ENCODE results near the gene NT5DC3.
"Not testable (repeated sequence)": the region's sequence is repeated elsewhere in the genome, so short reads cannot be mapped to it uniquely, and the experiment has no call there.

Gene NT5DC3

GRCh38 chr12:103855896-103856657 is 15.0 kb upstream of the NT5DC3 start:
- DNase-seq (ENCODE audit: low read depth, low spot score), result no peak

- no peak for DNase-seq (ENCODE audit: low read depth, low spot score)
Measured at GRCh38 chr12:103855036-103855712, 14.1 kb upstream of the NT5DC3 start.

- DNase-seq (ENCODE audit: low read depth, low spot score), result no peak
Measured at GRCh38 chr12:103854372-103854973, 13.4 kb upstream of the NT5DC3 start.

- DNase-seq (ENCODE audit: low read depth, low spot score), result no peak
Measured at GRCh38 chr12:103852498-103852997, 11.5 kb upstream of the NT5DC3 start.

- DNase-seq (ENCODE audit: low read depth, low spot score), result no peak
Measured at GRCh38 chr12:103851127-103851526, 10.1 kb upstream of the NT5DC3 start.

GRCh38 chr12:103850429-103850828 is 9.4 kb upstream of the NT5DC3 start:
- no peak for DNase-seq (ENCODE audit: low read depth, low spot score)

- no peak for DNase-seq (ENCODE audit: low read depth, low spot score)
Measured at GRCh38 chr12:103848917-103849491, 8.0 kb upstream of the NT5DC3 start.

- no peak for DNase-seq (ENCODE audit: low read depth, low spot score)
Measured at GRCh38 chr12:103848143-103848542, 7.1 kb upstream of the NT5DC3 start.

- no peak for DNase-seq (ENCODE audit: low read depth, low spot score)
Measured at GRCh38 chr12:103846415-103846814, 5.4 kb upstream of the NT5DC3 start.

GRCh38 chr12:103844305-103844704 is 3.3 kb upstream of the NT5DC3 start:
- DNase-seq (ENCODE audit: low read depth, low spot score), result no peak

- DNase-seq (ENCODE audit: low read depth, low spot score), result no peak
Measured at GRCh38 chr12:103841690-103842584, 903 bp upstream of the NT5DC3 start.

- DNase-seq (ENCODE audit: low read depth, low spot score), result no peak
Measured at GRCh38 chr12:103840462-103840875, 565 bp downstream of the NT5DC3 start.

GRCh38 chr12:103839609-103840461 is 1.2 kb downstream of the NT5DC3 start:
- DNase-seq (ENCODE audit: low read depth, low spot score), result no peak

- DNase-seq (ENCODE audit: low read depth, low spot score), result no peak
Measured at GRCh38 chr12:103839103-103839502, 1.9 kb downstream of the NT5DC3 start.

- no peak for DNase-seq (ENCODE audit: low read depth, low spot score)
Measured at GRCh38 chr12:103838254-103838914, 2.6 kb downstream of the NT5DC3 start.

- no peak for DNase-seq (ENCODE audit: low read depth, low spot score)
Measured at GRCh38 chr12:103836345-103836744, 4.7 kb downstream of the NT5DC3 start.

GRCh38 chr12:103835747-103836335 is 5.2 kb downstream of the NT5DC3 start:
- DNase-seq (ENCODE audit: low read depth, low spot score), result not testable (repeated sequence)

GRCh38 chr12:103834942-103835341 is 6.1 kb downstream of the NT5DC3 start:
- no peak for DNase-seq (ENCODE audit: low read depth, low spot score)

GRCh38 chr12:103833891-103834290 is 7.1 kb downstream of the NT5DC3 start:
- DNase-seq (ENCODE audit: low read depth, low spot score), result no peak
